Measurements from ENCODE around the gene CHN2. TPM values are rescaled to one million over a fixed set of nuclear protein-coding genes. Genes with fewer than 3 reads are reported as not detected.

The CHN2 gene
- total RNA-seq, 1 experiment from 2014 or later: 61.2 TPM

GRCh38 chr7:29275018-29275318, 80.4 kb downstream of the CHN2 start:
- no peak for TF ChIP-seq EZH2 (IDR thresholded peaks at IDR 0.05; ENCODE audit: borderline replicate concordance, low read depth, low read length, poor library complexity, severe bottlenecking)
- TF ChIP-seq, protein P1, sequence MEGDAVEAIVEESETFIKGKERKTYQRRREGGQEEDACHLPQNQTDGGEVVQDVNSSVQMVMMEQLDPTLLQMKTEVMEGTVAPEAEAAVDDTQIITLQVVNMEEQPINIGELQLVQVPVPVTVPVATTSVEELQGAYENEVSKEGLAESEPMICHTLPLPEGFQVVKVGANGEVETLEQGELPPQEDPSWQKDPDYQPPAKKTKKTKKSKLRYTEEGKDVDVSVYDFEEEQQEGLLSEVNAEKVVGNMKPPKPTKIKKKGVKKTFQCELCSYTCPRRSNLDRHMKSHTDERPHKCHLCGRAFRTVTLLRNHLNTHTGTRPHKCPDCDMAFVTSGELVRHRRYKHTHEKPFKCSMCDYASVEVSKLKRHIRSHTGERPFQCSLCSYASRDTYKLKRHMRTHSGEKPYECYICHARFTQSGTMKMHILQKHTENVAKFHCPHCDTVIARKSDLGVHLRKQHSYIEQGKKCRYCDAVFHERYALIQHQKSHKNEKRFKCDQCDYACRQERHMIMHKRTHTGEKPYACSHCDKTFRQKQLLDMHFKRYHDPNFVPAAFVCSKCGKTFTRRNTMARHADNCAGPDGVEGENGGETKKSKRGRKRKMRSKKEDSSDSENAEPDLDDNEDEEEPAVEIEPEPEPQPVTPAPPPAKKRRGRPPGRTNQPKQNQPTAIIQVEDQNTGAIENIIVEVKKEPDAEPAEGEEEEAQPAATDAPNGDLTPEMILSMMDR (conservative IDR thresholded peaks at IDR 0.05; ENCODE audit: low read depth, low read length): no peak
- CTCF ChIA-PET: no interaction called here
- peaks cover 95% of the 10 kb centered on the region for H3K4me1 ChIP-seq (ENCODE audit: insufficient read depth, low read length, poor library complexity, severe bottlenecking)
- no peaks in the 10 kb centered on the region for H3K27me3 ChIP-seq (replicated peaks; ENCODE audit: insufficient read depth, low read depth, low read length, poor library complexity)
- H3K4me3 ChIP-seq (ENCODE audit: low read depth, low read length, poor library complexity, severe bottlenecking): no peak overlapping the region
- no peak for DNase-seq (ENCODE audit: low spot score)
- POLR2A ChIA-PET (ENCODE audit: low non-redundant PET): no interaction called here
- BruUV-seq (replicated peaks): no TSS peak
- H3K9me3 ChIP-seq (ENCODE audit: low read depth, low read length, poor library complexity, severe bottlenecking): no peaks in the 10 kb centered on the region
- intact Hi-C loops (cut with micrococcal nuclease; ENCODE audit: unreplicated experiment): loop anchor here (10.0 kb wide), 1 partner anchor 100 kb away; no protein-coding TSS in a partner anchor
- no peaks in the 10 kb centered on the region for H3K36me3 ChIP-seq (ENCODE audit: insufficient read depth, low read length, poor library complexity, severe bottlenecking)
- peak overlapping the region; percentile 72 for H3K27ac ChIP-seq (ENCODE audit: low read depth, low read length, poor library complexity, severe bottlenecking)

DNA sequence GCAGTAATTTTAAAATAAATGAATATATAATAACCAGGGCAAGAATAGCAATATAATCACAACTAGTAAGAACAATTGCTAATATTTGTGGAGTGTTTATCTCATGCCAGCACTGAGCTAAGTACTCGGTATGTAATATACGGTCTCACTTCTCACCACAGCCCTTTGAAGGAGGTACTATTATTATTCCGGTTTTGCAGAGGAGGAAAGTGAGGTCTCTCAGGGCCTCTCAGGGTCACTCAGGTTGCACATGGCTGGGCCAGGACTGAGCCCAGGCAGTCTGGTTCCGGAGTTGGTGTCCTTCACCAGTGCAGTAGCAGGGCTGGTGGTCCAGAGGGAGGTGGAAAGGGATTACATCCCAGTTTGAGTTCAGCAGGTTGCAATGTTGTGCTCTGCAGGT, 80.9 kb downstream of the CHN2 start:
- Histone ChIP-seq H3K27ac (ENCODE audit: low read depth, low read length, poor library complexity, severe bottlenecking) (peak overlapping the region; percentile 54), H3K27me3 (replicated peaks; ENCODE audit: insufficient read depth, low read depth, low read length, poor library complexity) (no peaks in the 10 kb centered on the region), H3K36me3 (ENCODE audit: insufficient read depth, low read length, poor library complexity, severe bottlenecking) (no peaks in the 10 kb centered on the region), H3K4me3 (ENCODE audit: low read depth, low read length, poor library complexity, severe bottlenecking) (no peak overlapping the region), H3K9me3 (ENCODE audit: low read depth, low read length, poor library complexity, severe bottlenecking) (no peaks in the 10 kb centered on the region), H3K4me1 (ENCODE audit: insufficient read depth, low read length, poor library complexity, severe bottlenecking) (peaks cover 90% of the 10 kb centered on the region)
- CTCF ChIA-PET: no interaction called here
- intact Hi-C loops (cut with micrococcal nuclease; ENCODE audit: unreplicated experiment): loop anchor here (10.0 kb wide), 1 partner anchor 99 kb away; no protein-coding TSS in a partner anchor
- TF ChIP-seq, protein P1 (conservative IDR thresholded peaks at IDR 0.05; ENCODE audit: low read depth, low read length): no peak
- TF ChIP-seq EZH2 (IDR thresholded peaks at IDR 0.05; ENCODE audit: borderline replicate concordance, low read depth, low read length, poor library complexity, severe bottlenecking): no peak
- DNase-seq (ENCODE audit: low spot score): no peak
- BruUV-seq (replicated peaks): no TSS peak
- POLR2A ChIA-PET (ENCODE audit: low non-redundant PET): no interaction called here

- intact Hi-C loops (cut with micrococcal nuclease; ENCODE audit: unreplicated experiment): loop anchor here (10.0 kb wide), 1 partner anchor 99 kb away; no protein-coding TSS in a partner anchor
- no peak overlapping the region for H3K4me3 ChIP-seq (ENCODE audit: low read depth, low read length, poor library complexity, severe bottlenecking)
- H3K36me3 ChIP-seq (ENCODE audit: insufficient read depth, low read length, poor library complexity, severe bottlenecking): no peaks in the 10 kb centered on the region
- DNase-seq (ENCODE audit: low spot score): no peak
- POLR2A ChIA-PET (ENCODE audit: low non-redundant PET): interaction anchor here (0.6 kb wide), 2 partner anchors 31 to 723 kb away, joined by 3 to 4 read pairs; no protein-coding TSS in a partner anchor
- no peaks in the 10 kb centered on the region for H3K9me3 ChIP-seq (ENCODE audit: low read depth, low read length, poor library complexity, severe bottlenecking)
- no TSS peak for BruUV-seq (replicated peaks)
- CTCF ChIA-PET: interaction anchor here (0.5 kb wide), 1 partner anchor 8 kb away, joined by 5 read pairs; no protein-coding TSS in a partner anchor
- TF ChIP-seq EZH2 (IDR thresholded peaks at IDR 0.05; ENCODE audit: borderline replicate concordance, low read depth, low read length, poor library complexity, severe bottlenecking): no peak
- TF ChIP-seq, protein P1 (conservative IDR thresholded peaks at IDR 0.05; ENCODE audit: low read depth, low read length): no peak
- no peaks in the 10 kb centered on the region for H3K27me3 ChIP-seq (replicated peaks; ENCODE audit: insufficient read depth, low read depth, low read length, poor library complexity)
- H3K27ac ChIP-seq (ENCODE audit: low read depth, low read length, poor library complexity, severe bottlenecking): peak overlapping the region; percentile 54
- H3K4me1 ChIP-seq (ENCODE audit: insufficient read depth, low read length, poor library complexity, severe bottlenecking): peaks cover 85% of the 10 kb centered on the region
Measured at GRCh38 chr7:29276199-29276598, 81.6 kb downstream of the CHN2 start.

Measured in A673 (cell line).